ENCODE measurements around the gene PRKN.

- TF ChIP-seq EZH2phosphoT487 (IDR thresholded peaks at IDR 0.05; ENCODE audit: insufficient read depth, low read depth) (no peak), EZH2 (IDR thresholded peaks at IDR 0.05; ENCODE audit: insufficient read depth, poor library complexity, severe bottlenecking) (no peak)
Measured at GRCh38 chr6:162058281-162058875, 669.2 kb downstream of the PRKN start.
